ENCODE measurements around the gene LBHD1.

The LBHD1 gene

DNA sequence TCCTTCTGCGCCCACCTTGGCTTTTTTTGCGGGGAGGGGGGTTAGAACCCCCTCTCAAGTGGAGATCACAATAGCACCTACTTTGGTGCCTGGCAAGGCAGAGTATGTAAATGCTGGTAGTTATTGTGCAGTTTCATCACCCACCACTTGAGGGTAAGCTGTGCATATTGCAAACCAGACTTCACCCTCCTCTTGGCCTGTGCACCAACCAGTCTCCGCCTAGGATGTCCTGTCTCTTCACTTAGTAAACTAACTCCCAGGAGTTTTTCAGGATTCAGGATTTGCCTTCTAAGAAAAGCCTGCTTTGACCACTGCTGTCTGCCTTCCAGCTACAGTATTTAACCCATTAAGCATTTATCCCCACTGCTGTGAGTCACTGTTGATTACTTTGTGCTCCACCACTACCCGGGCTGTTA, 8.8 kb upstream of the LBHD1 start:
- Histone ChIP-seq H3K79me2 (ENCODE audit: control insufficient read depth, insufficient read depth, low read length, poor library complexity) (peaks cover 6% of the 10 kb centered on the region), H4K12ac (ENCODE audit: low read depth, low read length) (no peak overlapping the region), H3K14ac (ENCODE audit: low read length) (no peak overlapping the region), H3K79me1 (ENCODE audit: low read length) (peaks cover 5% of the 10 kb centered on the region), H3K4me2 (ENCODE audit: low read length) (no peak overlapping the region), H3K36me3 (ENCODE audit: control insufficient read depth in 1 of 2, insufficient read depth in 2 of 2, low read length in 2 of 2) (peaks cover 11 to 17% of the 10 kb centered on the region in 2 experiments), H2BK5ac (ENCODE audit: low read depth, low read length, poor library complexity) (no peak overlapping the region), H3K27me3 (ENCODE audit: insufficient read depth, low read length) (no peaks in the 10 kb centered on the region), H2BK12ac (ENCODE audit: low read length) (no peak overlapping the region), H3K4ac (ENCODE audit: low read depth, low read length) (no peak overlapping the region), H3K4me1 (ENCODE audit: control insufficient read depth in 1 of 2, insufficient read depth in 2 of 2, low read length in 2 of 2) (peaks cover 0 to 6% of the 10 kb centered on the region in 2 experiments), H2AK5ac (ENCODE audit: low read length) (no peak overlapping the region), H2BK120ac (ENCODE audit: insufficient read depth, low read length, poor library complexity) (no peak overlapping the region), H3K18ac (ENCODE audit: low read length) (no peak overlapping the region), H3K9me3 (ENCODE audit: insufficient read depth, low read depth, low read length) (peaks cover 3% of the 10 kb centered on the region), H3K23ac (ENCODE audit: low read length) (no peak overlapping the region), H4K8ac (ENCODE audit: low read depth, low read length) (no peak overlapping the region), H3K4me3 (ENCODE audit: low read depth, low read length) (no peak overlapping the region), H3K27ac (ENCODE audit: low read depth, low read length) (no peak overlapping the region), H4K91ac (ENCODE audit: low read depth, low read length) (no peak overlapping the region), H2AFZ (ENCODE audit: insufficient read depth, low read length, poor library complexity) (peak overlapping the region; percentile 35), H3K9ac (ENCODE audit: low read length) (no peak overlapping the region)
- no CpG with 5 or more reads among the region's 4 CpGs for WGBS (ENCODE audit: extremely low coverage, insufficient coverage, insufficient read length)
- DNase-seq = peak; percentile 38 to 69

DNA sequence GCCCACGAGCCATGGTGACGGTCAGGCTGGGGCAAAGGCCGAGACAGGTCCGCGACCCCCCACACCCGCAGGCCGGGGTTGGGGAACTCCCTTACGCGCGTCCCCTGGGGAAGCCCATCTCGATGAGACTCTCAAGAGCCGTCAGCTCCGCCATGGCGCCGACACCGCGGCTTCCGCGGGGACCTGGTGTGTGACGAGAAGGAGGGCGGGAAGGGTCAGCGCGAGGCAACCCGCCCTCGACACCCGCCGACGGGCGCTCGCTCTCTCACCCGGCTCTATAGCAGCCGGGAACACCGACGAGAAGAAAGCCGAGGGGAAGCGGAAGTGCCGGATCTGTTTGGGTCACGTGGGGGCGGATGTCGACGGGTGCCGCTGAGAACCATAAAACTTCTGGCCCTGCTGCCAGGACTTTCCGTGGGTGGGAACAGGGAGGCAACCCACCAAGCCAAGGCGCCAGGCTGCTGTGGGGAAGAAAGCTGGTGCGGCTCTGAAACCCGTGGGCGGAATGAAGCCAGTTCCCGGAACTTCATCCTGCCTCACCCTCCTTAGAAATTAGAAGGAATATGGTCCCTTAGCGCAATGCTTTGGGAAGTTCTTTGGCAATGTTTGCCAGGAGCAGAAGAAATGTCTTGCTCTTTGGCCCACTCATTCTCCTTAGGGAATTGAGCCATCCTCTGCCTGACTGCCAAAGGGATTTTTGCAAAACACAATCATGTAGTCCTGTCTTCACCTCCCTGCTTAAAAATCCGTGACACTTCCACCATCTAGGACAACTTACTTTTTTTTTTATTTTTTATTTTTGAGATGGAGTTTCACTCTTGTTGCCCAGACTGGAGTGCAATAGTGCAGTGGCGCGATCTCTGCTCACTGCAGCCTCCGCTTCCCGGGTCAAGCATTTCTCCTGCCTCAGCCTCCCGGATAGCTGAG, 7.0 kb upstream of the LBHD1 start, which contains the start of gene UBXN1:
UBXN1 (minus strand) TSS at position 304 of the 927 bp plus-strand sequence; CDS start at position 154, 150 bp downstream.
- peak within 1 kb of the TSS; percentile 88 for H4K12ac ChIP-seq (ENCODE audit: low read depth, low read length)
- no CpG with 5 or more reads among the region's 55 CpGs for WGBS (ENCODE audit: extremely low coverage, insufficient coverage, insufficient read length)
- H3K27ac ChIP-seq (ENCODE audit: low read depth, low read length) = peak within 1 kb of the TSS; percentile 13
- peaks cover 5% of the 10 kb centered on the region for H3K79me1 ChIP-seq (ENCODE audit: low read length)
- H2AK5ac ChIP-seq (ENCODE audit: low read length) = peak within 1 kb of the TSS; percentile 55
- H3K4me1 ChIP-seq (ENCODE audit: control insufficient read depth in 1 of 2, insufficient read depth in 2 of 2, low read length in 2 of 2) = peaks cover 0 to 6% of the 10 kb centered on the region in 2 experiments
- H4K91ac ChIP-seq (ENCODE audit: low read depth, low read length) = peak within 1 kb of the TSS; percentile 79
- H3K14ac ChIP-seq (ENCODE audit: low read length) = peak within 1 kb of the TSS; percentile 87
- peak within 1 kb of the TSS; percentile 49 for H2BK5ac ChIP-seq (ENCODE audit: low read depth, low read length, poor library complexity)
- peaks cover 6% of the 10 kb centered on the region for H3K79me2 ChIP-seq (ENCODE audit: control insufficient read depth, insufficient read depth, low read length, poor library complexity)
- H3K4ac ChIP-seq (ENCODE audit: low read depth, low read length) = peak within 1 kb of the TSS; percentile 99
- no peaks in the 10 kb centered on the region for H3K27me3 ChIP-seq (ENCODE audit: insufficient read depth, low read length)
- peak within 1 kb of the TSS; percentile 97 for H3K4me3 ChIP-seq (ENCODE audit: low read depth, low read length)
- peak; percentile 83 for DNase-seq
- peak within 1 kb of the TSS; percentile 92 for H3K4me2 ChIP-seq (ENCODE audit: low read length)
- peak within 1 kb of the TSS; percentile 78 for H3K18ac ChIP-seq (ENCODE audit: low read length)
- H3K23ac ChIP-seq (ENCODE audit: low read length) = no peak within 1 kb of the TSS
- peak within 1 kb of the TSS; percentile 75 for H2AFZ ChIP-seq (ENCODE audit: insufficient read depth, low read length, poor library complexity)
- peak within 1 kb of the TSS; percentile 90 for H2BK120ac ChIP-seq (ENCODE audit: insufficient read depth, low read length, poor library complexity)
- H4K8ac ChIP-seq (ENCODE audit: low read depth, low read length) = peak within 1 kb of the TSS; percentile 98
- H3K36me3 ChIP-seq (ENCODE audit: control insufficient read depth in 1 of 2, insufficient read depth in 2 of 2, low read length in 2 of 2) = peaks cover 16 to 18% of the 10 kb centered on the region in 2 experiments
- H3K9me3 ChIP-seq (ENCODE audit: insufficient read depth, low read depth, low read length) = peaks cover 3% of the 10 kb centered on the region
- H3K9ac ChIP-seq (ENCODE audit: low read length) = peak within 1 kb of the TSS; percentile 96
- H2BK12ac ChIP-seq (ENCODE audit: low read length) = peak within 1 kb of the TSS; percentile 46

DNA sequence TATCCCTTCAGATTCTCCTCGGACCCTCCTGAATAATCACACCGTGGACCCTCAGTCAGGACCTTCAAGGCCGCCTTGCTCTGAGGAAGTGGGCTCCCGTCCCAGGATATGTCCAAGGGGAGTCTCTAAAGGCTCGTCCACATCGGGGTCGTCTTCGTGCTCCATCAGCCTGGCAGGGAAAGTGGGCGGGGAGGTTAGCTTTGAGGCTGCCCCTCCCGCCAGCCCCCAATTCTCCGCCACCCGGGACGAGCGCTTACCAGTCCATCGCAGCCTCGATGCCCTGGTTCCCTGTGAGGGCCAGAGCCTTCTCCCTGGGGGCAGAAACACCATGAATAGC, 6.3 kb upstream of the LBHD1 start:
- peak overlapping the region; percentile 90 for H2BK120ac ChIP-seq (ENCODE audit: insufficient read depth, low read length, poor library complexity)
- H4K91ac ChIP-seq (ENCODE audit: low read depth, low read length) = peak overlapping the region; percentile 79
- peaks cover 6% of the 10 kb centered on the region for H3K79me2 ChIP-seq (ENCODE audit: control insufficient read depth, insufficient read depth, low read length, poor library complexity)
- H3K4me2 ChIP-seq (ENCODE audit: low read length) = peak overlapping the region; percentile 92
- no peak for DNase-seq
- peak overlapping the region; percentile 99 for H3K4ac ChIP-seq (ENCODE audit: low read depth, low read length)
- H2AK5ac ChIP-seq (ENCODE audit: low read length) = peak overlapping the region; percentile 55
- no peaks in the 10 kb centered on the region for H3K27me3 ChIP-seq (ENCODE audit: insufficient read depth, low read length)
- no peak overlapping the region for H3K23ac ChIP-seq (ENCODE audit: low read length)
- WGBS (ENCODE audit: extremely low coverage, insufficient coverage, insufficient read length) = no CpG with 5 or more reads among the region's 16 CpGs
- H3K4me3 ChIP-seq (ENCODE audit: low read depth, low read length) = peak overlapping the region; percentile 97
- H2BK12ac ChIP-seq (ENCODE audit: low read length) = peak overlapping the region; percentile 46
- peak overlapping the region; percentile 87 for H3K14ac ChIP-seq (ENCODE audit: low read length)
- H3K9me3 ChIP-seq (ENCODE audit: insufficient read depth, low read depth, low read length) = peaks cover 3% of the 10 kb centered on the region
- peak overlapping the region; percentile 49 for H2BK5ac ChIP-seq (ENCODE audit: low read depth, low read length, poor library complexity)
- H3K36me3 ChIP-seq (ENCODE audit: control insufficient read depth in 1 of 2, insufficient read depth in 2 of 2, low read length in 2 of 2) = peaks cover 19 to 21% of the 10 kb centered on the region in 2 experiments
- no peak overlapping the region for H3K27ac ChIP-seq (ENCODE audit: low read depth, low read length)
- H3K4me1 ChIP-seq (ENCODE audit: control insufficient read depth in 1 of 2, insufficient read depth in 2 of 2, low read length in 2 of 2) = peaks cover 0 to 6% of the 10 kb centered on the region in 2 experiments
- peak overlapping the region; percentile 96 for H3K9ac ChIP-seq (ENCODE audit: low read length)
- peak overlapping the region; percentile 98 for H4K8ac ChIP-seq (ENCODE audit: low read depth, low read length)
- peak overlapping the region; percentile 75 for H2AFZ ChIP-seq (ENCODE audit: insufficient read depth, low read length, poor library complexity)
- peaks cover 5% of the 10 kb centered on the region for H3K79me1 ChIP-seq (ENCODE audit: low read length)
- peak overlapping the region; percentile 88 for H4K12ac ChIP-seq (ENCODE audit: low read depth, low read length)
- H3K18ac ChIP-seq (ENCODE audit: low read length) = peak overlapping the region; percentile 78

DNA sequence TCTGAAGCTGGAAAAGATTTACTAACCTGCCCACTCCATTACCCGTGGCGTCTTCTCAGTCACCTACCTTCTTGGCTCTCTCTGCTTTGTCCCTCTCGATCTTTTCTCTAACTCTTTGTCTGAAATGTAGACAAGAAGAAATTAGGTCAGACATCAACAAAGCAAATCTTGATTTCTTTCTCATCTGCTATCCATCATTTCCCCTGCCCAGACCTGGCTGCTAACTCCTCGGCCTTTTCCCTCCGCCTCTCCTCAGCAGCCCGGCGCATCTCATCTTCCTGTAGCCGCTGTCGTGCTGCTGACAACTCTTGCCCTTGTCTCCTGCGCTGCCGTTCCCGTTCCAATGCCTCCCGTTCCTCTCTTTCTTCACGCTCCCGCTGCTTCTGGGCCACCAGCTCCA, 5.6 kb upstream of the LBHD1 start:
- no peak overlapping the region for H3K4me3 ChIP-seq (ENCODE audit: low read depth, low read length)
- H3K79me1 ChIP-seq (ENCODE audit: low read length) = peaks cover 6% of the 10 kb centered on the region
- no peak overlapping the region for H3K9ac ChIP-seq (ENCODE audit: low read length)
- peaks cover 3% of the 10 kb centered on the region for H3K9me3 ChIP-seq (ENCODE audit: insufficient read depth, low read depth, low read length)
- peak overlapping the region; percentile 92 for H3K4me2 ChIP-seq (ENCODE audit: low read length)
- H3K23ac ChIP-seq (ENCODE audit: low read length) = no peak overlapping the region
- H2BK12ac ChIP-seq (ENCODE audit: low read length) = no peak overlapping the region
- no peak for DNase-seq
- H4K91ac ChIP-seq (ENCODE audit: low read depth, low read length) = no peak overlapping the region
- no peak overlapping the region for H2AK5ac ChIP-seq (ENCODE audit: low read length)
- H3K27me3 ChIP-seq (ENCODE audit: insufficient read depth, low read length) = no peaks in the 10 kb centered on the region
- H3K14ac ChIP-seq (ENCODE audit: low read length) = no peak overlapping the region
- no peak overlapping the region for H3K4ac ChIP-seq (ENCODE audit: low read depth, low read length)
- peaks cover 3 to 8% of the 10 kb centered on the region in 2 experiments for H3K4me1 ChIP-seq (ENCODE audit: control insufficient read depth in 1 of 2, insufficient read depth in 2 of 2, low read length in 2 of 2)
- H3K79me2 ChIP-seq (ENCODE audit: control insufficient read depth, insufficient read depth, low read length, poor library complexity) = peaks cover 6% of the 10 kb centered on the region
- H4K12ac ChIP-seq (ENCODE audit: low read depth, low read length) = no peak overlapping the region
- no CpG with 5 or more reads among the region's 15 CpGs for WGBS (ENCODE audit: extremely low coverage, insufficient coverage, insufficient read length)
- H2BK120ac ChIP-seq (ENCODE audit: insufficient read depth, low read length, poor library complexity) = no peak overlapping the region
- H2AFZ ChIP-seq (ENCODE audit: insufficient read depth, low read length, poor library complexity) = no peak overlapping the region
- no peak overlapping the region for H3K27ac ChIP-seq (ENCODE audit: low read depth, low read length)
- H3K18ac ChIP-seq (ENCODE audit: low read length) = no peak overlapping the region
- H3K36me3 ChIP-seq (ENCODE audit: control insufficient read depth in 1 of 2, insufficient read depth in 2 of 2, low read length in 2 of 2) = peaks cover 19 to 21% of the 10 kb centered on the region in 2 experiments
- H4K8ac ChIP-seq (ENCODE audit: low read depth, low read length) = no peak overlapping the region
- no peak overlapping the region for H2BK5ac ChIP-seq (ENCODE audit: low read depth, low read length, poor library complexity)

Data from trophoblast cell (in vitro differentiated cells and primary cell).